HG03196 (cell line): ENCODE results near the gene C10orf67.
"Not testable (repeated sequence)": the region's sequence is repeated elsewhere in the genome, so short reads cannot be mapped to it uniquely, and the experiment has no call there.

Source experiments
- ATAC-seq: cut with Tn5 transposase; IDR thresholded peaks from one replicate; pipeline ENCODE4 v1.9.1; 2021; ENCODE audit not compliant: unreplicated experiment

The C10orf67 gene

GRCh38 chr10:23280419-23281043 lies 64.1 kb downstream of the C10orf67 start:
- no peak for ATAC-seq

- ATAC-seq = no peak
Observed at GRCh38 chr10:23275355-23275754, 69.2 kb downstream of the C10orf67 start.

- not testable (repeated sequence) for ATAC-seq
Observed at GRCh38 chr10:23274179-23274578, 70.4 kb downstream of the C10orf67 start.

GRCh38 chr10:23270531-23270930 lies 74.1 kb downstream of the C10orf67 start:
- no peak for ATAC-seq

- ATAC-seq = no peak
Observed at GRCh38 chr10:23263441-23264164, 81.0 kb downstream of the C10orf67 start.

- no peak for ATAC-seq
Observed at GRCh38 chr10:23262928-23263327, 81.7 kb downstream of the C10orf67 start.

- ATAC-seq = no peak
Observed at GRCh38 chr10:23258516-23258915, 86.1 kb downstream of the C10orf67 start.

- ATAC-seq = no peak
Observed at GRCh38 chr10:23253780-23254179, 90.8 kb downstream of the C10orf67 start.

GRCh38 chr10:23252859-23253258 lies 91.7 kb downstream of the C10orf67 start:
- ATAC-seq = not testable (repeated sequence)

- not testable (repeated sequence) for ATAC-seq
Observed at GRCh38 chr10:23241779-23242178, 102.8 kb downstream of the C10orf67 start.

- ATAC-seq = no peak
Observed at GRCh38 chr10:23238015-23238414, 106.6 kb downstream of the C10orf67 start.

GRCh38 chr10:23230582-23230981 lies 114.0 kb downstream of the C10orf67 start:
- no peak for ATAC-seq

- no peak for ATAC-seq
Observed at GRCh38 chr10:23217471-23217870, 127.1 kb downstream of the C10orf67 start.

GRCh38 chr10:23205972-23206642 lies 138.5 kb downstream of the C10orf67 start:
- no peak for ATAC-seq

- ATAC-seq = no peak
Observed at GRCh38 chr10:23204773-23205172, 139.8 kb downstream of the C10orf67 start.

GRCh38 chr10:23203369-23204325 lies 140.9 kb downstream of the C10orf67 start:
- ATAC-seq = no peak

- ATAC-seq = no peak
Observed at GRCh38 chr10:23202779-23203178, 141.8 kb downstream of the C10orf67 start.

GRCh38 chr10:23201837-23202236 lies 142.8 kb downstream of the C10orf67 start:
- ATAC-seq = no peak

- ATAC-seq = no peak
Observed at GRCh38 chr10:23200997-23201652, 143.5 kb downstream of the C10orf67 start.

GRCh38 chr10:23200586-23200985 lies 144.0 kb downstream of the C10orf67 start:
- ATAC-seq = no peak
